OCI-LY3 (cell line): ENCODE data around the gene ZNF385C.
"Not testable (repeated sequence)": the region's sequence is repeated elsewhere in the genome, so short reads cannot be mapped to it uniquely, and the experiment has no call there.

ENCODE experiments used
- H2AFZ ChIP-seq: fragments of 200-600, 300-600 bp; shearing (Covaris generic); 2 replicates; pipeline ENCODE4 v1.6.0; 2014; ENCODE audit warnings: antibody characterized with exemption, low read depth, low read length
- H3K27ac ChIP-seq: fragments of 200-600, 300-600 bp; sonication (generic); 2 replicates; pipeline ENCODE4 v1.5.1; 2014; ENCODE audit warnings: mild to moderate bottlenecking, low read length, moderate library complexity, mixed read lengths
- H3K27me3 ChIP-seq: fragments of 200-600, 300-600 bp; sonication (generic); 2 replicates; pipeline ENCODE4 v1.6.1; 2014; ENCODE audit warnings: low read depth, low read length, mixed read lengths
- H3K36me3 ChIP-seq: fragments of 200-600, 300-600 bp; sonication (generic); replicated peaks from 2 replicates; pipeline ENCODE3; 2014; ENCODE audit warnings: low read depth, low read length, mixed read lengths
- H3K4me1 ChIP-seq: fragments of 300-600, 200-600 bp; sonication (generic); 2 replicates; pipeline ENCODE4 v1.6.1; 2014; ENCODE audit warnings: low read length, mixed read lengths
- H3K4me2 ChIP-seq: fragments of 200-600, 300-600 bp; sonication (generic); 2 replicates; pipeline ENCODE4 v1.6.1; 2014; ENCODE audit warnings: low read length, mixed read lengths
- H3K4me3 ChIP-seq: fragments of 300-600, 200-600 bp; sonication (generic); 2 replicates; pipeline ENCODE4 v1.5.1; 2014; ENCODE audit warnings: antibody characterized with exemption, mild to moderate bottlenecking, low read length, moderate library complexity
- H3K79me2 ChIP-seq: fragments of 300-600, 200-600 bp; shearing (Covaris generic); 2 replicates; pipeline ENCODE4 v1.6.1; 2014; ENCODE audit warnings: mild to moderate bottlenecking, low read length, mixed read lengths
- H3K9ac ChIP-seq: fragments of 300-600, 200-600 bp; shearing (Covaris generic); 2 replicates; pipeline ENCODE4 v1.6.0; 2014; ENCODE audit warnings: mild to moderate bottlenecking, low read length, moderate library complexity
- H3K9me3 ChIP-seq: fragments of 200-600, 300-600 bp; shearing (Covaris generic); 2 replicates; pipeline ENCODE4 v1.6.1; 2014; ENCODE audit warnings: low read length, mixed read lengths; ENCODE audit not compliant: insufficient read depth
- H4K20me1 ChIP-seq: fragments of 200-600, 300-600 bp; sonication (generic); 2 replicates; pipeline ENCODE4 v1.6.1; 2016; ENCODE audit warnings: low read length, mixed read lengths; ENCODE audit not compliant: insufficient read depth
- CTCF ChIP-seq: fragments of 200-600, 300-600 bp; sonication (generic); IDR thresholded peaks from 2 replicates; pipeline ENCODE4 v1.5.1; 2014; ENCODE audit warnings: antibody characterized with exemption, low read length, low read depth
- EZH2phosphoT487 ChIP-seq: fragments of 200-600 bp; shearing (Covaris generic); IDR thresholded peaks from 2 replicates; pipeline ENCODE4 v1.6.1; 2018; ENCODE audit warnings: antibody characterized with exemption, mixed run types, low read depth

Gene ZNF385C

GRCh38 chr17:42097691-42098631 is at the start of gene ZNF385C:
Gene ZNF385C, minus strand, starts transcription at chr17:42098473. Its CDS starts 35,417 bp downstream, at chr17:42063056.
- no peak for TF ChIP-seq EZH2phosphoT487
- TF ChIP-seq CTCF, result no peak
- Histone ChIP-seq H3K27ac (peak within 1 kb of the TSS; percentile 97), H3K4me3 (peak within 1 kb of the TSS; percentile 97), H3K36me3 (peaks cover 30% of the 10 kb centered on the region), H2AFZ (no peak within 1 kb of the TSS; the same call in 1 of the 2 replicates), H3K9ac (peak within 1 kb of the TSS; percentile 100), H3K27me3 (no peaks in the 10 kb centered on the region), H3K4me2 (peak within 1 kb of the TSS; percentile 97), H3K9me3 (no peaks in the 10 kb centered on the region), H3K79me2 (peaks cover 53% of the 10 kb centered on the region), H4K20me1 (peaks cover 36% of the 10 kb centered on the region), H3K4me1 (peaks cover 48% of the 10 kb centered on the region)

GRCh38 chr17:42146911-42147607 is 48.8 kb upstream of the ZNF385C start:
- Histone ChIP-seq H3K27me3 (no peaks in the 10 kb centered on the region), H3K4me1 (no peaks in the 10 kb centered on the region), H3K9ac (no peak overlapping the region), H3K4me2 (no peak overlapping the region), H3K36me3 (peaks cover 21% of the 10 kb centered on the region), H4K20me1 (peaks cover 10% of the 10 kb centered on the region), H2AFZ (no peak overlapping the region), H3K79me2 (peaks cover 56% of the 10 kb centered on the region), H3K4me3 (no peak overlapping the region), H3K27ac (no peak overlapping the region), H3K9me3 (no peaks in the 10 kb centered on the region)
- no peak for TF ChIP-seq CTCF
- no peak for TF ChIP-seq EZH2phosphoT487

GRCh38 chr17:42143138-42143537 is 44.9 kb upstream of the ZNF385C start:
- not testable (repeated sequence) for H3K9ac ChIP-seq, H3K27ac ChIP-seq, H3K4me1 ChIP-seq, H3K27me3 ChIP-seq, H3K4me2 ChIP-seq, H3K9me3 ChIP-seq, H2AFZ ChIP-seq, H3K4me3 ChIP-seq
- Histone ChIP-seq H4K20me1 (peaks cover 25% of the 10 kb centered on the region), H3K36me3 (peaks cover 22% of the 10 kb centered on the region), H3K79me2 (peaks cover 56% of the 10 kb centered on the region)

- Histone ChIP-seq H3K27ac (no peak overlapping the region), H3K4me1 (peaks cover 13% of the 10 kb centered on the region; the same call in 1 of the 2 replicates), H3K27me3 (no peaks in the 10 kb centered on the region), H2AFZ (no peak overlapping the region), H3K4me2 (no peak overlapping the region), H3K9me3 (no peaks in the 10 kb centered on the region), H3K4me3 (no peak overlapping the region), H3K36me3 (peaks cover 23% of the 10 kb centered on the region), H3K79me2 (peaks cover 61% of the 10 kb centered on the region), H4K20me1 (peaks cover 24% of the 10 kb centered on the region), H3K9ac (no peak overlapping the region)
- TF ChIP-seq EZH2phosphoT487 (no peak), CTCF (no peak)
Observed at GRCh38 chr17:42142371-42142896, 44.2 kb upstream of the ZNF385C start.
